ENCODE data around the gene RIMOC1.

- TF ChIP-seq CTCF (IDR thresholded peaks at IDR 0.05) (no peak), EZH2 (IDR thresholded peaks at IDR 0.05; ENCODE audit: borderline replicate concordance, insufficient read depth, low read depth, low read length, poor library complexity, severe bottlenecking) (no peak)
Measured at GRCh38 chr5:41891066-41891707, 13.0 kb upstream of the RIMOC1 start.

All from B cell (primary cell).